ENCODE measurements around the gene RECQL. TPM values are rescaled to one million over a fixed set of nuclear protein-coding genes. Genes with fewer than 3 reads are reported as not detected.
A peak's percentile ranks its signal among the peaks of the same experiment; 100 is the strongest.
"Not testable (repeated sequence)": the region's sequence is repeated elsewhere in the genome, so short reads cannot be mapped to it uniquely, and the experiment has no call there.

RECQL gene
- total RNA-seq, 1 donor from 2014 or later = 68.4 TPM

GRCh38 chr12:21453312-21453852 is 48.1 kb downstream of the RECQL start:
- H3K4me3 Mint-ChIP-seq (ENCODE audit: low read depth) = peak overlapping the region; percentile 57
- no peaks in the 10 kb centered on the region for H3K9me3 Mint-ChIP-seq
- intact Hi-C loops (cut with micrococcal nuclease) = loop anchor here (10.0 kb wide), 2 partner anchors 591 to 1649 kb away; partner anchors contain the start of gene CMAS
- H3K4me1 Mint-ChIP-seq (ENCODE audit: low read depth) = peaks cover 60% of the 10 kb centered on the region
- H3K27me3 Mint-ChIP-seq (ENCODE audit: low read depth) = no peaks in the 10 kb centered on the region
- H3K36me3 Mint-ChIP-seq (ENCODE audit: low read depth) = peaks cover 69% of the 10 kb centered on the region
- DNase-seq (ENCODE audit: low spot score) = no peak
- H3K27ac Mint-ChIP-seq = peak overlapping the region; percentile 93

GRCh38 chr12:21451529-21451928 is 49.9 kb downstream of the RECQL start:
- no peaks in the 10 kb centered on the region for H3K9me3 Mint-ChIP-seq
- no peak overlapping the region for H3K4me3 Mint-ChIP-seq (ENCODE audit: low read depth)
- intact Hi-C loops (cut with micrococcal nuclease) = loop anchor here (10.0 kb wide), 2 partner anchors 593 to 1647 kb away; partner anchors contain the start of gene CMAS
- H3K4me1 Mint-ChIP-seq (ENCODE audit: low read depth) = peaks cover 44% of the 10 kb centered on the region
- no peaks in the 10 kb centered on the region for H3K27me3 Mint-ChIP-seq (ENCODE audit: low read depth)
- no peak overlapping the region for H3K27ac Mint-ChIP-seq
- no peak for DNase-seq (ENCODE audit: low spot score)
- H3K36me3 Mint-ChIP-seq (ENCODE audit: low read depth) = peaks cover 62% of the 10 kb centered on the region

GRCh38 chr12:21444193-21445146 is 57.0 kb downstream of the RECQL start:
- H3K4me1 Mint-ChIP-seq (ENCODE audit: low read depth) = peaks cover 30% of the 10 kb centered on the region
- intact Hi-C loops (cut with micrococcal nuclease) = no loop called here
- no peak overlapping the region for H3K4me3 Mint-ChIP-seq (ENCODE audit: low read depth)
- peaks cover 74% of the 10 kb centered on the region for H3K36me3 Mint-ChIP-seq (ENCODE audit: low read depth)
- no peaks in the 10 kb centered on the region for H3K27me3 Mint-ChIP-seq (ENCODE audit: low read depth)
- H3K27ac Mint-ChIP-seq = peak overlapping the region; percentile 1
- no peak for DNase-seq (ENCODE audit: low spot score)
- H3K9me3 Mint-ChIP-seq = no peaks in the 10 kb centered on the region

GRCh38 chr12:21439347-21439746 is 62.1 kb downstream of the RECQL start:
- DNase-seq (ENCODE audit: low spot score) = no peak
- Mint-ChIP-seq H3K27ac (peak overlapping the region; percentile 93), H3K9me3 (no peaks in the 10 kb centered on the region), H3K27me3 (ENCODE audit: low read depth) (no peaks in the 10 kb centered on the region), H3K4me3 (ENCODE audit: low read depth) (peak overlapping the region; percentile 92), H3K36me3 (ENCODE audit: low read depth) (peaks cover 47% of the 10 kb centered on the region), H3K4me1 (ENCODE audit: low read depth) (peaks cover 39% of the 10 kb centered on the region)
- intact Hi-C loops (cut with micrococcal nuclease) = loop anchor here (5.0 kb wide), 1 partner anchor 33 kb away; no protein-coding TSS in a partner anchor

GRCh38 chr12:21438643-21439042 is 62.8 kb downstream of the RECQL start:
- Mint-ChIP-seq H3K4me1 (ENCODE audit: low read depth) (peaks cover 39% of the 10 kb centered on the region), H3K27ac (peak overlapping the region; percentile 93), H3K9me3 (no peaks in the 10 kb centered on the region), H3K4me3 (ENCODE audit: low read depth) (peak overlapping the region; percentile 92), H3K36me3 (ENCODE audit: low read depth) (peaks cover 43% of the 10 kb centered on the region), H3K27me3 (ENCODE audit: low read depth) (no peaks in the 10 kb centered on the region)
- DNase-seq (ENCODE audit: low spot score) = no peak
- intact Hi-C loops (cut with micrococcal nuclease) = loop anchor here (1.0 to 5.0 kb wide), 2 partner anchors 18 to 34 kb away; no protein-coding TSS in a partner anchor

- Mint-ChIP-seq H3K4me1 (ENCODE audit: low read depth) (peaks cover 21% of the 10 kb centered on the region), H3K36me3 (ENCODE audit: low read depth) (peaks cover 11% of the 10 kb centered on the region), H3K9me3 (no peaks in the 10 kb centered on the region), H3K4me3 (ENCODE audit: low read depth) (no peak overlapping the region), H3K27me3 (ENCODE audit: low read depth) (peaks cover 1% of the 10 kb centered on the region), H3K27ac (no peak overlapping the region)
- intact Hi-C loops (cut with micrococcal nuclease) = loop anchor here (5.0 kb wide), 1 partner anchor 38 kb away; no protein-coding TSS in a partner anchor
- DNase-seq (ENCODE audit: low spot score) = no peak
Measured at GRCh38 chr12:21434699-21435098, 66.7 kb downstream of the RECQL start.

GRCh38 chr12:21433525-21433924 is 67.9 kb downstream of the RECQL start:
- no peak for DNase-seq (ENCODE audit: low spot score)
- intact Hi-C loops (cut with micrococcal nuclease) = no loop called here
- H3K36me3 Mint-ChIP-seq (ENCODE audit: low read depth) = no peaks in the 10 kb centered on the region
- H3K4me1 Mint-ChIP-seq (ENCODE audit: low read depth) = peaks cover 10% of the 10 kb centered on the region
- peaks cover 1% of the 10 kb centered on the region for H3K27me3 Mint-ChIP-seq (ENCODE audit: low read depth)
- H3K4me3 Mint-ChIP-seq (ENCODE audit: low read depth) = no peak overlapping the region
- no peak overlapping the region for H3K27ac Mint-ChIP-seq
- no peaks in the 10 kb centered on the region for H3K9me3 Mint-ChIP-seq

GRCh38 chr12:21429994-21430393 is 71.4 kb downstream of the RECQL start:
- H3K9me3 Mint-ChIP-seq = peaks cover 4% of the 10 kb centered on the region
- no peak overlapping the region for H3K4me3 Mint-ChIP-seq (ENCODE audit: low read depth)
- peaks cover 16% of the 10 kb centered on the region for H3K27me3 Mint-ChIP-seq (ENCODE audit: low read depth)
- H3K4me1 Mint-ChIP-seq (ENCODE audit: low read depth) = no peaks in the 10 kb centered on the region
- intact Hi-C loops (cut with micrococcal nuclease) = no loop called here
- no peak for DNase-seq (ENCODE audit: low spot score)
- no peaks in the 10 kb centered on the region for H3K36me3 Mint-ChIP-seq (ENCODE audit: low read depth)
- H3K27ac Mint-ChIP-seq = no peak overlapping the region

- H3K4me3 Mint-ChIP-seq (ENCODE audit: low read depth) = no peak overlapping the region
- H3K4me1 Mint-ChIP-seq (ENCODE audit: low read depth) = no peaks in the 10 kb centered on the region
- no peak overlapping the region for H3K27ac Mint-ChIP-seq
- intact Hi-C loops (cut with micrococcal nuclease) = no loop called here
- H3K36me3 Mint-ChIP-seq (ENCODE audit: low read depth) = no peaks in the 10 kb centered on the region
- H3K9me3 Mint-ChIP-seq = peaks cover 4% of the 10 kb centered on the region
- peaks cover 16% of the 10 kb centered on the region for H3K27me3 Mint-ChIP-seq (ENCODE audit: low read depth)
- DNase-seq (ENCODE audit: low spot score) = no peak
Measured at GRCh38 chr12:21428241-21428640, 73.2 kb downstream of the RECQL start.

- DNase-seq (ENCODE audit: low spot score); H3K9me3 Mint-ChIP-seq; H3K4me1 Mint-ChIP-seq (ENCODE audit: low read depth); H3K36me3 Mint-ChIP-seq (ENCODE audit: low read depth); H3K4me3 Mint-ChIP-seq (ENCODE audit: low read depth); intact Hi-C loops (cut with micrococcal nuclease); H3K27ac Mint-ChIP-seq: not testable (repeated sequence)
- peaks cover 29% of the 10 kb centered on the region for H3K27me3 Mint-ChIP-seq (ENCODE audit: low read depth)
Measured at GRCh38 chr12:21419009-21419699, 82.3 kb downstream of the RECQL start.
